GM19328 (cell line): Measurements from ENCODE around the gene GTF2H2C.
A peak's percentile ranks its signal among the peaks of the same experiment; 100 is the strongest.
"Not testable (repeated sequence)": the region's sequence is repeated elsewhere in the genome, so short reads cannot be mapped to it uniquely, and the experiment has no call there.

Experiments
- ATAC-seq: cut with Tn5 transposase; IDR thresholded peaks from one replicate; pipeline ENCODE4 v1.9.1; 2021; ENCODE audit warnings: mild to moderate bottlenecking, moderate library complexity; ENCODE audit not compliant: unreplicated experiment

The GTF2H2C gene

DNA sequence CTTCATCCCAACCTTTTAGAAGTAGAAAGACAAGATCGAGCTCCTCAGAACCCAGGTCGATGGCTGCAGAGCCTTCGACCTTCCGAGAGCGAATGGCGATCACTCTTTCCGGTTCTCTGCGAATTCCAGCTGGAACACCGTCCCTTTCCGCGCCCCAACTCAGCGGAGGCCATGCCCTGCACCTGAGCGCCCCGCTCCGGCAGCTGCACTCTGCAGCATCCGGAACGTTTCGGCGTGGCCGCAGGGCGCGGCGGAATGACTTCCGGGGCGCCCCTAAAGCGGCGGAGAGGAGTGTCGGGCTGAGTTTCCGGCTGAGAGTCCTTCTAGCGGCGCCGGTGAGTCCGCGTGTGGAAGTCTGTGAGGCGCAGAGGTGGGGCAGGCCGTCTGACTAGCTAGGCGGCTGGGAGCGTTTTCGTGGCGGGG lies at the start of gene GTF2H2C:
GTF2H2C (plus strand) TSS at position 284 of the 423 bp plus-strand sequence. CDS start 4,942 bp downstream, outside the sequence.
- peak; percentile 98 for ATAC-seq

DNA sequence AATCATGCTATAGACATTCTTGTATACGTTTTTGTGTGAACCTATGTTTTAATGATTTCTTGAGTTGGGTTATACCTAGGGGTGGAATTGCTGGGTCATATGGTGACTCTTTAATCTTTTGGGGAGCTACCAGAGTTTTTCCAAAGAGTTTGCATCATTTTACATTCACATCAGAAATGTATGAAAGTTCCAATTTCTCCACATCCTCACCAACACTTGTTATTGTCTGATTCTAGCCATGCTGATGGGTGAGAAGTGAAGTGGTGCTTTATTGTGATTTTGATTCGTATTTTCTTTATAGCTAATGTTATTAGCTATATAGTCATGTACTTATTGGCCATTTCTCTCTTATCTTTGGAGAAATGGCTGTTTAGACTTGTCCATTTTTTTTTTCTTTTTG lies 49.3 kb upstream of the GTF2H2C start:
- no peak for ATAC-seq

DNA sequence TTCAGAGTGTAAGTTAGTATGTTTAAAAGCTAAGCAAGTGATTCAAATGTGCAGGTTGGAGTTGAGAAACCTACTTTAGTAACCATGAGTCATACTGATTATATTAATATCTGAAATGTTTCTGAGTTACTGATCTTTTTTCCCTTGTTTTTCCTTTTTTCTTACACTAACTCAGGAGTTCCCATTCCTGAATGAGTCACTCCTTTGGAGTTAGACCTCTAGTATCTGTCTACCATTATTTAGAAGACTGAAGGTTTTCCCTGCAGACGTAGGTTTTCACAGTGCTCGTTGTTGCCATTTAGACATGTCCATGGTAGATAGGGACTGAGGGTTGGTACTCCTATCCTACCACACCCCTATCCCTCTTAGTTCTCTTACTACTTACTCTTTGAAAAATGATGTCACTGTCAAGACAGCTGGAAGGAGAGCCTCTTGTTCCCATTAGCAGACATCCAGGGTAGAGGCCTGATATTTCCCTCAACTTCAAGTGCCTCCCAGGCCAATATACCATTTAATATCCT lies 47.2 kb upstream of the GTF2H2C start:
- no peak for ATAC-seq

DNA sequence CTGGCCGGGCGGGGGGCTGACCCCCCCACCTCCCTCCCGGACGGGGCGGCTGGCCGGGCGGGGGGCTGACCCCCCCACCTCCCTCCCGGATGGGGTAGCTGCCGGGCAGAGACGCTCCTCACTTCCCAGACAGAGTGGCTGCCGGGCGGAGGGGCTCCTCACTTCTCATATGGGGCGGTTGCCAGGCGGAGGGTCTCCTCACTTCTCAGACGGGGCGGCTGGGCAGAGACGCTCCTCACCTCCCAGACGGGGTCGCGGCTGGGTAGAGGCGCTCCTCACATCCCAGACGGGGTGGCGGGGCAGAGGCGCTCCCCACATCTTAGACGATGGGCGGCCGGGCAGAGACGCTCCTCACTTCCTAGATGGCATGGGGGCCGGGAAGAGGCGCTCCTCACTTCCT lies 44.4 kb upstream of the GTF2H2C start:
- ATAC-seq: not testable (repeated sequence)

DNA sequence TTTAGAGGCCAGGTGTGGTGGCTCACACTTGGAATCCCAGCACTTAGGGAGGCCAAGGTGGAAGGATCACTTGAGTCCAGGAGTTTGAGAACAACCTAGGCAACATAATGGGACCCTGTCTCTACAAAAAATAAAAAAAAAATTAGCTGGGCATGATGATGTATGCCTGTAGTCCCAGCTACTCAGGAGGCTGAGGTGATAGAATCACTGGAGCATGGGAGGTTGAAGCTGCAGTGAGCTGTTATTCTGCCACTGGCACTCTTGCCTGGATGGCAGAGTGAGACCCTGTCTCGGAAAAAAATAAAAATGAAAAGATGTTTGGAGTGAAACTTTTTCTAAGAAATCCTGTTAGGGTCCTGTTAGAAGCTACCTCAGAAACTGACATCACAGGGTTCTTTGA lies 43.2 kb upstream of the GTF2H2C start:
- ATAC-seq: no peak

DNA sequence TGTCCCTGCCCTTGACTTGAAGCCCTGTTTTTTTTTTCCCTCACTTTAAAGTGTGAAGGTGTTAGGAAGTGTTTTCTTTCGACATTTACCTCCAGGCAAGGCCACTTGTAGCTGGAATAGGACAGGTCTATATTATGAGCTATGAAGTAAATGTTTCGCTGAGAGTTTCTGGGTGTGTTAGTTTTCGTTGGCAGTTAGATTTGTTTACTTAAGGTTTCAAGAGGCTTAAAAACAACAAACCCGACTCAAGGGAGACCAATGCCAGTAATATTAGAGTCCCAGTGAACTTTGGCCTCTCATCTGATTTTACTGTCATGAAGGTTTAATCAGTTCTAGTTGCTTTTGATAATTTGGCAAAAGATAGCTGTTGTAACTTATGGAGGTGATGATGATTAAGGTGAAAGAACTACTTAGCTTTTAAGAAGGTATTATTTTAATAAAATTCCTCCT lies 42.2 kb upstream of the GTF2H2C start:
- no peak for ATAC-seq

DNA sequence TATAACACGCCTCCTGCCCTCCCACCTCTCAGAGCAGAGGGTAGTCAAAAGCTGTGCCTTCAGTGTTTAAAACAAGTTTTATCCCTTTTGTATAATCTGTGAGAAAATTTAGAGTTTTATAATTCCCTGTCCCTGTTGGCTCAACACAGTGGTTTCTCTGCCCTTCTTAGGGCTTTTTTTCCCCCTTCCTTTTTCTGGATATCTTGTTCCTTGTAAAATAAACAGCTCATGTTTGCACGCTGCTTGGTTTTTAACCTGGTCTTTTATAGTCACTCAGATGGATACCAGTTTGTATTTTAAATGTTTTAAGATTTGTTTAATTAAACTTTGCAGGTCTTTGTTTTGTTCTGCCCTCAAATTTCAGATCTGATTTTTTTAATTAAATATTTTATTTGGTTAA lies 40.7 kb upstream of the GTF2H2C start:
- ATAC-seq: no peak

DNA sequence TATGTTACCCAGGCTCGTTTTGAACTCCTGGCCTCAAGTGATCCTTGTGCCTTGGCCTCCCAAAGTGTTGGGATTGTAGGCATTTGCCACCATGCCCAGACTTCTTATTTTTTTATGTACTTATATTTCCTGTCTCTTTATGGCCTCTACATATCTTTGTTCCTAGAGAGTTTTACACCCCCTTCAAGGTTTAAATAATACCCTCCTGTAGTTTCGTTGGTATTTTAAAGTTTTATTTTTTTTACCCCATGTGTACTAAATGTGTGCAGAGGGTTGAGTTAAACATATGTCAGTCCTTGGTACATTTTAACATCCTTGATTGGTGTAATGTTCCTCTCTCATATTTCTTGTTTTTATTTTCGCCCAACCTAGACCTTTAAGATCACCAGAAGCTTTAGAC lies 38.0 kb upstream of the GTF2H2C start:
- no peak for ATAC-seq

DNA sequence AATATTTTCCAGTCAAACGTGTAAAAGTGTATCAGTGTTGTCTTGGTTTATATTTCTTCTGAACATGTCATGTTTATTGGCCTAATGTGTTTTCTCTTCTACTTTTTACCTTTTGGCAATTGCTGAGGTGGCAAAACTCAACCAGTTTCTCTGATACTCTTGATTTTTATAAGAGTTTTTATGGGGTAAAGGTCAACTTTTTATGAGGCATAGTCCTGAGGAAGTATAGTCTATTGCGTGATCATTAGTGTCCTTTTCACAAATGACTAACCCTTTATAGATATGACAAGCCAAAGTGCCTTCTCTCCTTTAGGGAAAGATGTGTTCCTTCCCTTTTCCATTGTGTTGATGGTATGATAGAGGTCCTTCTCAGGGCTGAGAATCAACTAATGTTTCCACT lies 34.5 kb upstream of the GTF2H2C start:
- no peak for ATAC-seq

DNA sequence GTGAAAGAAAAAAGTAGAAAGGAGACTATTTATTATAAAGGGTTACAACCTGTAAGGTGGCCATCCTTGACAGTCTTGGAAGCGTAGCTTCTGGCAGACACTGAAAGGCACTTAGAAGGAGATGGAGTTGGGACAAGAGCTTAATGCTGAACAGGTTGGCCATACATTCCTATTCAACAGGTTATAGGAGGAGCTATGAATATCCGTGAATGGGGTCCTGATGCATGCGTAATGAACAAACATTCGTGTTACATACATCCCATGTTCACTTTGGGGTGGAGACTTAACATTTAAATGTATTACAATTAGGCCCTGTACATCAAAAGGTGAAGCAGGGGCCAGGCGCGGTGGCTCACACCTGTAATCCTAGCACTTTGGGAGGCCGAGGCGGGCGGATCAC lies 33.3 kb upstream of the GTF2H2C start:
- no peak for ATAC-seq

DNA sequence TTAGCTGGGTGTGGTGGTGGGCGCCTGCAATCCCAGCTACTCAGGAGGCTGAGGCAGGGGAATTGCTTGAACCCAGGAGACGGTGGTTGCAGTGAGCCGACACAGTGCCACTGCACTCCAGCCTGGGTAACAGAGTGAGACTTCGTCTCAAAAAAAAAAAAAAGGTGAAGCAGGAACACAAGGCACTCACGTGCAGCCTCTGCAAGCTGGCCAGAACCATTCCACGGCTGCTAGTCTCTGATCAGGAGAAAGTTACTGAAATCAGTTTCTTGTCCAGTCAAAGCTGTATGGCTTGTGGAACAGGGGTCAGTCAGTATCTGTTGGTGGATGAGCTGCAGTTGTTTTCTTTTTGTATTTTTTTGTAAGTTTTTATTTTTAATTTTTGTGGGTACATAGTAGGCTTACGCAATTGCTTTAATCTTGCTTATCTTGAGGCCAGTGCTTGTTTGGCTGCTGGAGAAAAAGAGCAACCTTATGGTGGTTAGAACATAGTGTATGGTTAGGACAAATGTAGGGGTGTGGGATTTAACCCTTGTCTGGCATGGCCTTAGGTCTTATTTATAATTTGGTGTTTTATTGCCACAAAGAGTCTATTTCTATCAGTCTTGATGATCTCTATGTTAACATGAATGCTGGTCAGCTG lies 32.7 kb upstream of the GTF2H2C start:
- no peak for ATAC-seq

DNA sequence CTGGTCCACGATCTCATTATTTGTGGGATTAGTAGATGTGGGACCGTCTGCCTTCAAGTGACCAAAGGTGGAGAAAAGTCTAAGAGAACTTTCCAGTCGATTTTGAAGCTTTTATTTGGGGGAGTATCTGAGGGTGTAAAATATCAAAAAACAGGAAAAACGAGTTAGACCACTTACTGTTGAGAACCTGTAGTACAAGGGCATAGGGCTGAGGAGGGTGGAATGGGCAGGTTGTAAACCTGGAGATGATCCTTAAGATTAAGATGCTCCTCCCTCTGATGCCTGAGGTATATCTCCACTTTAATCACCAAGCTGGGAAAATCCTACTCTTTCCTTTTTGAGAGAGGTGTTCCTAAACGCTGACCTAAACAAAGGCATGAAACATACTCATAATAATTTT lies 32.0 kb upstream of the GTF2H2C start:
- no peak for ATAC-seq

DNA sequence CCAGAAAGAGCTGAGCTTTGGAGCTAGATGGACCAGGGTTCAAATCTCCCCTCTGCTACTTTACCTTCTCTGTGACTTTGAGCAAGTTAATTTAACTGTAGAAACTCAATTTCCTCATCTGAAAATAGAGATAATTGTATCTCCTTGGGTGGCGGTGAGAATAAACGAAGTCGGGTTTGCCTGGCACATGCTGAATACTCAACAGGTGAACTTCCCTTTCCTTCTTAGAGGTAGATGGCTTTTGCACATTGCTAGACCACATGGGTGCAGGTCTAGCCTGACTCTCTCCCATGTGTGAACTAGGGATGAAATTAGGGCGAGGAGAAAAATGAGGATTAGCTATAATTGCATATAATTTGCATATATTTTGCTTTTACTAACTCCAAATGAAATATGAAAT lies 31.4 kb upstream of the GTF2H2C start:
- no peak for ATAC-seq

DNA sequence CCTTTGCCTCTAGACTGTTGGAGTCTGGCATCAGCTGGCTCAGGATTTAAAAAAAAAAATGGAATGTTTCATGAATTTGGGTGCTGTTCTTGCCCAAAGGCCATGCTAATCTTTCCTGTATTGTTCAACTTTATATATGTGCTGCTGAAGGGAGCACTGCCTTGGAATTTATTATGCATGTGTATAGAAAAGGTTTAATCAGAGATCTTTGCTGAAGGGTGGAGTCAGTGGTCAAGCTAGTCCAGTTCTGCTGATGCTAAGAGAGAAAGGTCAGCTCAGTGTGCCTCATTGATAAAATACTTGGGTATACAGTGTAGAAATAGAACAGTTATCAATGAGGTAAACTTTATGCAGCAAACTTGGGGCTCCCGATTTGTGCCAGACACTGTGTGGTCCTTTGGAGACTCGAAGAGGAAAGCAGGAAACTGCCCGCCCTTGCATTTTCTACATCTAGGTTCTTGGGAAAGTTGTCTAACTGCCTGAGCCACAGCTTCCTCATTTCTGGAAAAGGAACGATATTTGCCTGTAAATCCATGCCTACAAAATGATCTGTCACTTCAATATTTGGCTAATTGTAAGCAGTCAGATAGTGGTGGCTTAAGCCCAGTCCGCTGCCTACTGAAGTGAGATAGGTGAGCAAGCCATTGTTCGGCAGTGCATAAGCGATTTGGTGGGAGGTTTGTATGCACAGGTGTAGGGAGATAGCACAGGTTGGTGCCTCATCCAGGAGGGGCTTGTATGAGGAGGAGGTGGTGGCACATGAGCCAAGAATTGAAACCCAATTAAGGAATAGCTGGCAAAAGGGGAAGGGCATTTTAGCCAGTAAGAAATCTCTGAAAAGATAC lies 29.2 kb upstream of the GTF2H2C start:
- no peak for ATAC-seq

DNA sequence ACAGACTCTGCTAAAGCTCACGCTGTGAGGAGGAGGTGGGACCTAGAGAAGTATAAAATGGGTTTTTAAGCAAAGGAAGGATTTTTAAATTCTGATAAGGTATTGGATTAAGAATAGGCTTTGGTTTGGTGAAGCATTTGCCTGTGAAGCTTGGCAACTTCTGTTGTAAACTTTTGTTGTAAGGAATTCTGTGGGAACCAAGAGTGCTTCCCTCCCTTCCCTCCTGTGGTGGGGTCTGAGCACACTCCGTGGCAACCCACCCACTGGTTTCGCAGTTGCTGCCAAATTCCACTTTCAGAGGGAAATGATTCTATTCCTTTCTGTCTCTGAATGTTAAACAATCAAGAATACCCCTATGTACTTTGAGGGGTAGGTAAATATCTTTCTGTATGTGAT lies 28.6 kb upstream of the GTF2H2C start:
- ATAC-seq: no peak

DNA sequence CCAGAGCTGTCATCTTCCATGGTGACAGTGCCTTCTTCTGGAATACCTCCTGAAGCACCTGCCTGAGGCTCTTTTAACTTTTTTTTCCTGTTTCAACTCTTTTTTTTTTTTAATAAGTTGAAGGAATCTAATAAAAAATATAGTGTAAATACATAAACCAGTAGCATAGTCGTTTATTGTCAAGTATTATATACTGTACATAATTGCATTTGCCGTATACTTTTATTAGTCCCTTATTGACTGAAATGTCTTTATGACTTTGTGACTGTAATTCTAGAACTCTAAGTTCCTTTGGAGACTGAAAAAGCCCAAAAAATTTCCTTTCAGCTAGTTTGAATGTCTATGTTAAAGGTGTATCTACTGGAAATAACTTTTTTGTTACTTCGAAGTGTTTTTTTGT lies 22.1 kb upstream of the GTF2H2C start:
- not testable (repeated sequence) for ATAC-seq

DNA sequence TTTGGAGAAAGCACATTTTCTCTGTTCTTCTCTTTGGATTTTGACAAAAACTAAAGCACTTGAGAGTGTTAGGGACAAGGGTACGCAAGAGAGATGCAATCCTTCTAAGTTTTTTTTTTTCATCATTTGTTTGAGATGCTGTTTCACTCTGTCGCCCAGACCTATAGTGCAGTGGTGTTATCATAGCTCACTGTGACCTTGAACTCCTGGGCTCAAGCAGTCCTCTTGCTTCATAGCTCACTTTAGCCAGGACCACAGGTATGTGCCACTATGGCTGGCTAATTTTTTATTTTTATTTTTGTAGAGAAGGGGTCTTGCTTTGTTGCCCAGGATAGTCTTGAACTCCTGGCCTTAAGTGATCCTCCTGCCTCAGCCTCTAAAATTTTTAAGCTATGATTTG lies 21.3 kb upstream of the GTF2H2C start:
- ATAC-seq: not testable (repeated sequence)

DNA sequence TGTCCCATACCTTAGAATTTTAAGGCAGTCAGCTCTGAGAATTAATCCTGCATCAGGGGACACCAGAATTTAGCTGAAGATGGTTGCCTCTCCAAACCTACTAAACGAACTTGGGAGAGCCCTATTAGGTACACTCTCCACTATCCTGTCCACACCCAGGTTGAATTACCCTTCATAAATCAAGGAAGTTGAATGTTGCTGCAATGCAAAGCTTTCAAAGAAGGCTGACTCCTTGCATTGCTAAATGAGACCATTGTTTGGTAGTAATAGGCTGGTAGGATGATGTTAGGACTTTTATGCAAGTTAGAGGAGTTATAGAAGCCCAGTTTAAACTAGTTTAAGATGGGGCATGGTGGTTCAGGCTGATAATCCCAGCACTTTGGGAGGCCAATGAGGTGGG lies 18.6 kb upstream of the GTF2H2C start:
- not testable (repeated sequence) for ATAC-seq

DNA sequence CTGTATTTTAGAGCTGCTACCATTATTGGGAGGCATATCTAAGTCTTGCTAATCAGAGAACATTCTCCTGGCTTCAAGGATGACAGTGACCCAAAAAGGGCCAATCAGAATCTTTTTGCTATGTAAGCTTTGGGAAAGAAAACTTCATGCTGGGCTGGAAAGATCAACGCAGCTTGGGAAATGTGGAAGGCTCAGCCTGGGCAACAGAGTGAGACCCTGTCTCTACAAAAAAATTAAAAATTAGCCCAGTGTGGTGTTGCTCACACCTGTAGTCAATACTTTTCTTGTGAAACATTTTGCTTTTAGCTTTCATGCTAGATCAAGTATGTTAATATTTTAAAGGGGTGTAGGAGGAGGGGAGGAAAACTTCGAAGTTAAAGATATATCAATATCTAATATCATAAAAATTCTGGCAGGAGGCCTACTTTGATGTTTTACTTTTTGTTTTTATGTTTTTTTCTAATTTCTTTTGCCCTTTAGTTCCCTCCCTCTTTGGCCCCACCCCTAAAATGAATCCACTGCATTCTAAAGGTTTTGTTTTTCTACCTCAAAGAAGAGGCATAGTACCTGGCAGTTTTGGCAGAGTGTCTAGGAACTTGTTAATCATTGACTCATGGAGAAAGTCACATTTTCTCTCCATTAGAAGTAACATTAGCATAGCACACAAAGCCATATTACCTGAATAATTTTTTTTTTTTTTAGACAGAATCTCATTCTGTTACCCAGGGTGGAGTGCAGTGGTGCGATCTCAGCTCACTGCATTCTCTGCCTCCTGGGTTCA lies 17.0 kb upstream of the GTF2H2C start:
- ATAC-seq: not testable (repeated sequence)

DNA sequence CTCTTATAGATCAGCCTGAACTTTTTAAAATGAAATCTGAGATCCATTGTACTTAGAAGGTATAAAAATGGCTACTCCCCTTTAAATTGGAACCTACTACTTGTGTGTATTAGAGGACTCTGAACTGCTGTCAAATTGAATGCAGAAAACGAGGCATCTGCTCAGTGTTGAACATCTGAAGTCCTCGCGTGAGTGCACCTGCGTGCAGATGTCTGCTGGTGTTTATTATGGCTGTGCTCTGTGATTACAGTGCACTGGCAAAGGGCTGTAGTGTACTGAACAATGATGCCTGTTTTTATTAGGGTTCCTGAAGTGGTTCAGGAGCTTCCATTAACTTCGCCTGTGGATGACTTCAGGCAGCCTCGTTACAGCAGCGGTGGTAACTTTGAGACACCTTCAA lies 15.4 kb upstream of the GTF2H2C start:
- ATAC-seq: not testable (repeated sequence)
